GM23338 (cell line): ENCODE data around the gene NOXA1. TPM values are rescaled to one million over a fixed set of nuclear protein-coding genes. Genes with fewer than 3 reads are reported as not detected.

Experiments
- ATAC-seq: fragments of 200-7000 bp; cut with Tn5 transposase; 3 replicates; pipeline ENCODE4 v1.9.1; 2020
- DNase-seq: peaks from one replicate; pipeline ENCODE4 v3.0.0-alpha.2; 2015; ENCODE audit warnings: low spot score
- H2AFZ ChIP-seq: fragments of 200-600 bp; sonication (generic); 2 replicates; pipeline ENCODE4 v1.8.0; 2016; ENCODE audit warnings: antibody characterized with exemption, mild to moderate bottlenecking, moderate library complexity
- H3F3A ChIP-seq: fragments of 200-600 bp; sonication (generic); replicated peaks from 2 replicates; pipeline ENCODE4 v1.8.0; 2017; ENCODE audit warnings: antibody characterized with exemption, mixed run types, low read depth
- H3K27ac ChIP-seq: fragments of 200-600 bp; sonication (generic); 2 replicates; pipeline ENCODE4 v1.6.1; 2016; ENCODE audit warnings: low read depth
- H3K27me3 ChIP-seq: fragments of 200-600 bp; sonication (generic); 2 replicates; pipeline ENCODE4 v1.8.0; 2016; ENCODE audit warnings: mild to moderate bottlenecking, mixed run types, moderate library complexity; ENCODE audit not compliant: insufficient read depth
- H3K36me3 ChIP-seq: fragments of 200-600 bp; sonication (generic); 2 replicates; pipeline ENCODE4 v1.8.0; 2016; ENCODE audit warnings: mild to moderate bottlenecking; ENCODE audit not compliant: insufficient read depth
- H3K4me1 ChIP-seq: fragments of 200-600 bp; sonication (generic); 2 replicates; pipeline ENCODE4 v1.8.0; 2016; ENCODE audit warnings: mild to moderate bottlenecking, moderate library complexity; ENCODE audit not compliant: insufficient read depth
- H3K4me2 ChIP-seq: fragments of 200-600 bp; sonication (generic); 2 replicates; pipeline ENCODE4 v1.7.1; 2017; ENCODE audit warnings: mixed run types
- H3K4me3 ChIP-seq: fragments of 200-600 bp; sonication (generic); 2 replicates; pipeline ENCODE4 v1.6.1; 2016; ENCODE audit warnings: mixed run types
- H3K79me2 ChIP-seq: fragments of 200-600 bp; sonication (generic); replicated peaks from 2 replicates; pipeline ENCODE4 v1.8.0; 2017; ENCODE audit warnings: mild to moderate bottlenecking; ENCODE audit not compliant: insufficient read depth
- H3K9me2 ChIP-seq: fragments of 200-600 bp; sonication (generic); 2 replicates; pipeline ENCODE4 v1.8.0; 2017; ENCODE audit not compliant: insufficient read depth
- H4K20me1 ChIP-seq: fragments of 200-600 bp; sonication (generic); replicated peaks from 2 replicates; pipeline ENCODE4 v1.8.0; 2017; ENCODE audit warnings: mild to moderate bottlenecking; ENCODE audit not compliant: insufficient read depth
- H3K27ac Mint-ChIP-seq: 2 replicates; pipeline ENCODE4 v1.8.0; 2020; ENCODE audit warnings: inconsistent platforms, mild to moderate bottlenecking, moderate library complexity, mixed read lengths
- H3K27me3 Mint-ChIP-seq: 3 replicates; pipeline ENCODE4 v1.8.0; 2022; ENCODE audit warnings: low read depth, mild to moderate bottlenecking, moderate library complexity, mixed read lengths, inconsistent platforms; ENCODE audit not compliant: insufficient read depth, poor library complexity
- H3K36me3 Mint-ChIP-seq: 3 replicates; pipeline ENCODE4 v1.8.0; 2021; ENCODE audit warnings: low read depth, mild to moderate bottlenecking, inconsistent platforms, moderate library complexity, mixed read lengths
- H3K4me1 Mint-ChIP-seq: 3 replicates; pipeline ENCODE4 v1.8.0; 2020; ENCODE audit warnings: mild to moderate bottlenecking, inconsistent platforms, mixed read lengths
- H3K4me3 Mint-ChIP-seq: 3 replicates; pipeline ENCODE4 v1.8.0; 2021; ENCODE audit warnings: moderate library complexity, mild to moderate bottlenecking, inconsistent platforms, mixed read lengths
- H3K9me3 Mint-ChIP-seq: 3 replicates; pipeline ENCODE4 v1.8.0; 2020; ENCODE audit warnings: moderate library complexity, mild to moderate bottlenecking, inconsistent platforms, mixed read lengths
- CREB1 ChIP-seq: fragments of 250-450 bp; sonication (Bioruptor Pico); IDR thresholded peaks from 2 replicates; pipeline ENCODE4 v1.5.0; 2020; ENCODE audit warnings: low read depth, mild to moderate bottlenecking, moderate library complexity
- ETS1 ChIP-seq: IDR thresholded peaks from 2 replicates; pipeline ENCODE4 v1.6.1; 2016; ENCODE audit warnings: antibody characterized with exemption
- EZH2 ChIP-seq: fragments of 200-600 bp; sonication (generic); IDR thresholded peaks from one replicate; pipeline ENCODE4 v1.8.0; 2017; ENCODE audit warnings: antibody characterized with exemption, mild to moderate bottlenecking, low read depth; ENCODE audit not compliant: unreplicated experiment
- EZH2phosphoT487 ChIP-seq: fragments of 200-600 bp; sonication (generic); IDR thresholded peaks from one replicate; pipeline ENCODE4 v1.8.1; 2018; ENCODE audit warnings: antibody characterized with exemption; ENCODE audit not compliant: unreplicated experiment
- JUNB ChIP-seq: IDR thresholded peaks from one replicate; pipeline ENCODE4 v1.6.1; 2016; ENCODE audit warnings: antibody characterized with exemption; ENCODE audit not compliant: unreplicated experiment
- NANOG ChIP-seq: IDR thresholded peaks from 2 replicates; pipeline ENCODE4 v1.6.1; 2016; ENCODE audit warnings: antibody characterized with exemption, borderline replicate concordance
- POLR2AphosphoS5 ChIP-seq: IDR thresholded peaks from 2 replicates; pipeline ENCODE4 v1.6.1; 2016; ENCODE audit warnings: antibody characterized with exemption, low read depth
- REST ChIP-seq: IDR thresholded peaks from one replicate; pipeline ENCODE4 v1.6.1; 2018; ENCODE audit warnings: antibody characterized with exemption; ENCODE audit not compliant: unreplicated experiment
- STAT1 ChIP-seq: IDR thresholded peaks from one replicate; pipeline ENCODE4 v1.6.1; 2016; ENCODE audit warnings: antibody characterized with exemption; ENCODE audit not compliant: unreplicated experiment
- ZNF114 ChIP-seq: fragments of 250-450 bp; sonication (Bioruptor Pico); IDR thresholded peaks from 2 replicates; pipeline ENCODE4 v1.5.0; 2020; ENCODE audit warnings: mild to moderate bottlenecking, moderate library complexity
- ZNF331 ChIP-seq: fragments of 250-450 bp; sonication (Bioruptor Pico); IDR thresholded peaks from 2 replicates; pipeline ENCODE4 v1.5.0; 2020; ENCODE audit warnings: low read depth, mild to moderate bottlenecking, moderate library complexity
- polyA plus RNA-seq: library from polyadenylated mRNA; unstranded; fragments of >200 nt; fragmentation: Nextera tagmentation; extraction: Ambion mirVana; gene quantifications from 2 replicates; pipeline ENCODE4 v1.2.1, GENCODE V29; 2016
- total RNA-seq: library from RNA; depleted of rRNA; stranded (reverse); fragments of >200 nt; shearing (Covaris generic); gene quantifications from 2 replicates; pipeline ENCODE4 v1.2.3, GENCODE V29; 2014

Gene NOXA1
- total and polyA plus RNA-seq, 2 experiments from 2014 or later: 0.59 to 0.68 TPM

- Histone ChIP-seq H3K79me2 (no peaks in the 10 kb centered on the region), H2AFZ (no peak overlapping the region), H3K4me3 (no peak overlapping the region), H3K9me2 (no peaks in the 10 kb centered on the region), H3K27me3 (no peaks in the 10 kb centered on the region), H3K27ac (no peak overlapping the region), H4K20me1 (no peaks in the 10 kb centered on the region), H3K4me2 (no peak overlapping the region), H3F3A (no peaks in the 10 kb centered on the region), H3K4me1 (no peaks in the 10 kb centered on the region), H3K36me3 (no peaks in the 10 kb centered on the region)
- no peak overlapping the region for H3K27ac Mint-ChIP-seq
- no peaks in the 10 kb centered on the region for H3K36me3 Mint-ChIP-seq
- H3K27me3 Mint-ChIP-seq: no peaks in the 10 kb centered on the region
- DNase-seq (no peak), ATAC-seq (no peak)
- H3K4me1 Mint-ChIP-seq: no peaks in the 10 kb centered on the region
- H3K4me3 Mint-ChIP-seq: no peak overlapping the region
- no peaks in the 10 kb centered on the region for H3K9me3 Mint-ChIP-seq
- no peak for TF ChIP-seq EZH2
- TF ChIP-seq ZNF114 (CRISPR knock-in tag): no peak
- TF ChIP-seq STAT1: no peak
- no peak for TF ChIP-seq CREB1 (CRISPR knock-in tag)
- no peak for TF ChIP-seq REST
- TF ChIP-seq NANOG: no peak
- TF ChIP-seq JUNB: no peak
- TF ChIP-seq ETS1: no peak
- no peak for TF ChIP-seq POLR2AphosphoS5
- TF ChIP-seq EZH2phosphoT487: no peak
These were observed 12.2 kb downstream of the NOXA1 start for GRCh38 chr9:137435381-137435891.

- ATAC-seq (no peak), DNase-seq (no peak)
- no peak overlapping the region for H3K27ac Mint-ChIP-seq
- H3K4me2 ChIP-seq: no peak overlapping the region
- TF ChIP-seq ZNF114 (CRISPR knock-in tag) (no peak), EZH2phosphoT487 (no peak), STAT1 (no peak), ETS1 (no peak), ZNF331 (CRISPR knock-in tag) (no peak), NANOG (no peak)
- H3K4me3 ChIP-seq: no peak overlapping the region
- no peaks in the 10 kb centered on the region for H3K4me1 Mint-ChIP-seq
- H3K36me3 Mint-ChIP-seq: no peaks in the 10 kb centered on the region
- no peak overlapping the region for H3K27ac ChIP-seq
- no peak overlapping the region for H3K4me3 Mint-ChIP-seq
- no peaks in the 10 kb centered on the region for H3K4me1 ChIP-seq
- H3K36me3 ChIP-seq: no peaks in the 10 kb centered on the region
- H3K79me2 ChIP-seq: no peaks in the 10 kb centered on the region
- H4K20me1 ChIP-seq: no peaks in the 10 kb centered on the region
- H3K27me3 Mint-ChIP-seq: no peaks in the 10 kb centered on the region
- no peaks in the 10 kb centered on the region for H3K9me3 Mint-ChIP-seq
- no peak overlapping the region for H2AFZ ChIP-seq
- H3K27me3 ChIP-seq: no peaks in the 10 kb centered on the region
- H3F3A ChIP-seq: no peaks in the 10 kb centered on the region
- no peaks in the 10 kb centered on the region for H3K9me2 ChIP-seq
These were observed 13.0 kb downstream of the NOXA1 start for GRCh38 chr9:137435980-137436760.
